Neural progenitor cell (in vitro differentiated cells): ENCODE results near the gene VIP.

ENCODE experiments used
- EZH2 ChIP-seq: fragments of 200-600 bp; sonication (generic); IDR thresholded peaks from 2 replicates; pipeline ENCODE4 v1.6.1; 2017; ENCODE audit warnings: antibody characterized with exemption, mild to moderate bottlenecking, moderate library complexity
- EZH2phosphoT487 ChIP-seq: fragments of 200-600 bp; sonication (generic); IDR thresholded peaks from 2 replicates; pipeline ENCODE4 v1.6.1; 2017; ENCODE audit warnings: antibody characterized with exemption
- TF ChIP-seq, protein P1 (sequence below): fragments of 200-600 bp; sonication (generic); IDR thresholded peaks from 2 replicates; pipeline ENCODE4 v1.5.1; 2017; ENCODE audit warnings: antibody characterized with exemption, mild to moderate bottlenecking

- TF ChIP-seq, protein P1, sequence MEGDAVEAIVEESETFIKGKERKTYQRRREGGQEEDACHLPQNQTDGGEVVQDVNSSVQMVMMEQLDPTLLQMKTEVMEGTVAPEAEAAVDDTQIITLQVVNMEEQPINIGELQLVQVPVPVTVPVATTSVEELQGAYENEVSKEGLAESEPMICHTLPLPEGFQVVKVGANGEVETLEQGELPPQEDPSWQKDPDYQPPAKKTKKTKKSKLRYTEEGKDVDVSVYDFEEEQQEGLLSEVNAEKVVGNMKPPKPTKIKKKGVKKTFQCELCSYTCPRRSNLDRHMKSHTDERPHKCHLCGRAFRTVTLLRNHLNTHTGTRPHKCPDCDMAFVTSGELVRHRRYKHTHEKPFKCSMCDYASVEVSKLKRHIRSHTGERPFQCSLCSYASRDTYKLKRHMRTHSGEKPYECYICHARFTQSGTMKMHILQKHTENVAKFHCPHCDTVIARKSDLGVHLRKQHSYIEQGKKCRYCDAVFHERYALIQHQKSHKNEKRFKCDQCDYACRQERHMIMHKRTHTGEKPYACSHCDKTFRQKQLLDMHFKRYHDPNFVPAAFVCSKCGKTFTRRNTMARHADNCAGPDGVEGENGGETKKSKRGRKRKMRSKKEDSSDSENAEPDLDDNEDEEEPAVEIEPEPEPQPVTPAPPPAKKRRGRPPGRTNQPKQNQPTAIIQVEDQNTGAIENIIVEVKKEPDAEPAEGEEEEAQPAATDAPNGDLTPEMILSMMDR = no peak
- TF ChIP-seq EZH2phosphoT487 = no peak
- no peak for TF ChIP-seq EZH2
Observed at GRCh38 chr6:152746172-152746553, 4.4 kb upstream of the VIP start.
